ENCODE measurements around the gene RPS18.

DNA sequence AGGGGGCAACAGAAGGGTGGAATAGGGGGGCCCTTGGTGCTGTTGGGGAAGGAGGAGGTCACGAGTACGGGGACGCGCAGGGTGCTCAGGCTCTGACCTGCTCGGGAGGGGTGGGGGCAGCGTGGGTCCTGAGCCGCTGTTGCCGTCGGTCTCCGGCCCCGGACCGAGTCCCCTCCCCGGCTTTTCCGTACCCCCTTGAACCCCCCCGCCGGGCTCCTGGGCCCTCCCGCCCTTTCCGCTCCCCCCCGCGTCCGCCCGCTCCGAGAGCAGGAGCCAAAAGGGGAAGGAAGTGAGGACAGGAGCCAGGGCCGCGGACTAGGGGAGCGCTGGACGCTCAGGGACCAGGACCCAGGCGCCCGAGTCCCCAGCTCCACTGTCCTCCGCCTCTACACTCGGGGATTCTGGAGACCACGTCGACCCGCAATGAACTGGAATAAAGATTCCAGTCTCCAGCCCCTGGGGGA is 26.9 kb downstream of the RPS18 start, which contains the start of gene RGL2:
- no peak for TF ChIP-seq EZH2 (IDR thresholded peaks at IDR 0.05; ENCODE audit: insufficient read depth, poor library complexity, severe bottlenecking)
- no peak for TF ChIP-seq EZH2phosphoT487 (IDR thresholded peaks at IDR 0.05; ENCODE audit: insufficient read depth, low read depth)
